IgD-negative memory B cell (primary cell): Measurements from ENCODE around the gene AKTIP. TPM values are rescaled to one million over a fixed set of nuclear protein-coding genes. Genes with fewer than 3 reads are reported as not detected.
"Not testable (repeated sequence)": the region's sequence is repeated elsewhere in the genome, so short reads cannot be mapped to it uniquely, and the experiment has no call there.

Experiments
- H3K27ac Mint-ChIP-seq, 3 donors: one replicate each; pipeline ENCODE4 v1.8.0; 2020 to 2022; ENCODE audit warnings: mild to moderate bottlenecking in 3 of 3, mixed read lengths in 3 of 3, moderate library complexity in 1 of 3
- H3K27me3 Mint-ChIP-seq: one replicate; pipeline ENCODE4 v1.8.0; 2021; ENCODE audit warnings: mixed read lengths
- H3K36me3 Mint-ChIP-seq: one replicate; pipeline ENCODE4 v1.8.0; 2020; ENCODE audit warnings: mild to moderate bottlenecking, mixed read lengths
- H3K4me1 Mint-ChIP-seq, 3 donors: one replicate each; pipeline ENCODE4 v1.8.0; 2020 to 2022; ENCODE audit warnings: mixed read lengths in 3 of 3, mild to moderate bottlenecking in 1 of 3
- H3K4me3 Mint-ChIP-seq, 4 donors: one replicate each; pipeline ENCODE4 v1.8.0; 2020 to 2022; ENCODE audit warnings: mild to moderate bottlenecking in 4 of 4, mixed read lengths in 4 of 4, moderate library complexity in 3 of 4
- H3K9me3 Mint-ChIP-seq, 3 donors: one replicate each; pipeline ENCODE4 v1.8.0; 2020 to 2021; ENCODE audit warnings: mixed read lengths in 3 of 3, mild to moderate bottlenecking in 1 of 3
- polyA plus RNA-seq: library from polyadenylated mRNA; unstranded; fragments of 300-500 nt; fragmentation: Illumina TruSeq; gene quantifications from one replicate; pipeline ENCODE4 v1.2.3, GENCODE V29; 2021

AKTIP gene
- polyA plus RNA-seq, 1 donor from 2014 or later: 16.8 TPM

DNA sequence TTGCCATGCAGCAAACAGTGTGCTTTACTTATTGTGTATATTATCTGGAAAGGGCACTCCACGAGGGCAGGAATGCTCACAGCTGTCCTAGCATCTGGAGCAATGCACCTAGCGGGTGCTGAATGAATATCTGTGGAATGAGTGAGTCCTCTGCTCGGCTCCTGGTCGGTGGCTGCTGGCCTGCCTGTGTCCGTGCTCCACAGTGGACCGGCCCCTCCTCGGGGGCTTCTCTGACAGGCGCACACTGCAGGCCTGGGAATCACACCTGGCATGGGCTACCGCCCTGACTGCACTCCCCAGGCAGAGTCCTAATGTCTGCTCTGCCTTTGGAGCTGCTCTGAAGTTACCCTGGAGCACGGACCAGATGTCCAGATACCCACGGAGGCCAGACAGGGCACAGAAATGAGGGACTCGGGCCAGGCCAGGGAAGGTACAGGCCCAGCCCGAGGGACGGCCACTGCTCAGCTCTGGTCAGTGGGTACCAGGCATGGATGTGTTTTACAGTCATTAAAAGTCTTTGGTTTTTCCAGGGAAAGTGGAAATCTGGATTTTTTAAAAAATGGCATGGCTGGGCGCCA is 21.1 kb upstream of the AKTIP start:
- H3K9me3 Mint-ChIP-seq: no peaks in the 10 kb centered on the region
- H3K4me1 Mint-ChIP-seq: peaks cover 10 to 20% (median 18%) of the 10 kb centered on the region in 3 donors
- peaks cover 2% of the 10 kb centered on the region for H3K36me3 Mint-ChIP-seq
- H3K27me3 Mint-ChIP-seq: no peaks in the 10 kb centered on the region
- no peak overlapping the region for H3K4me3 Mint-ChIP-seq
- peak overlapping the region in 1 of 3 donors; percentile 67 for H3K27ac Mint-ChIP-seq

DNA sequence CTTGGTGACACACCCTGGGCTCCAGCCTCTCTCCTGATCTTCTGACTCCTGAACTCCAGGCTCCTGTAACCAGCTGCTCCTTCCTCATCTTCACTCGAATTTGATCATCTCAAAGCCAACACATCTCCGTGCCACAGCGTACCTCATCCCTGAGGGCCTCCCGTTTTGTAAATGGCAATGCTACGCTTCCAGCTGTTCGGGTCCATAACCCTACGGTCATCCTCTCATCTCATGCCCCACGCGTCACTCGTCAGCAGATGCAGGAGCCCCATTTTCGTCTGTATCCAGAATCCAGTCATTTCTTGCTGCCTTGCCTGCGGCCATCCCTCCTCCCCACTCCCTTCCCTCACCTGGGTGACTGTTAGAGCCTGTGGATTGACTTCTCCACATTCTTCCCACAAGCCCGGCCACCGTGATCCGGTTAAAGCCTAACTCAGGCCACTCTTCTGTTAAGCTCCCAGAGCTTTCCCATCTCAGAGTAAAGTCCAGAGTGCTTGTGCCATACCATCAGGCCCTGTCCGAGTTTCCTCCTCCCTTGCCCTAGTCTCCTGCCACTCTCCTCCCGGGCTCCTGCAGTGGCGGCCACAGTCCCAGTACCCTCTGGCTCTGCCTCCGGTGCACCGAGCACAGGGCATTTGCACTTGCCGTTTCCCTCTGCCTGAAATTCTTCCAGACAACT is 20.3 kb upstream of the AKTIP start:
- H3K27me3 Mint-ChIP-seq: no peaks in the 10 kb centered on the region
- no peaks in the 10 kb centered on the region for H3K9me3 Mint-ChIP-seq
- H3K4me3 Mint-ChIP-seq: peak overlapping the region in 1 of 4 donors; percentile 26
- H3K27ac Mint-ChIP-seq: peak overlapping the region in 1 of 3 donors; percentile 67
- peaks cover 2% of the 10 kb centered on the region for H3K36me3 Mint-ChIP-seq
- peaks cover 18 to 28% (median 26%) of the 10 kb centered on the region in 3 donors for H3K4me1 Mint-ChIP-seq

DNA sequence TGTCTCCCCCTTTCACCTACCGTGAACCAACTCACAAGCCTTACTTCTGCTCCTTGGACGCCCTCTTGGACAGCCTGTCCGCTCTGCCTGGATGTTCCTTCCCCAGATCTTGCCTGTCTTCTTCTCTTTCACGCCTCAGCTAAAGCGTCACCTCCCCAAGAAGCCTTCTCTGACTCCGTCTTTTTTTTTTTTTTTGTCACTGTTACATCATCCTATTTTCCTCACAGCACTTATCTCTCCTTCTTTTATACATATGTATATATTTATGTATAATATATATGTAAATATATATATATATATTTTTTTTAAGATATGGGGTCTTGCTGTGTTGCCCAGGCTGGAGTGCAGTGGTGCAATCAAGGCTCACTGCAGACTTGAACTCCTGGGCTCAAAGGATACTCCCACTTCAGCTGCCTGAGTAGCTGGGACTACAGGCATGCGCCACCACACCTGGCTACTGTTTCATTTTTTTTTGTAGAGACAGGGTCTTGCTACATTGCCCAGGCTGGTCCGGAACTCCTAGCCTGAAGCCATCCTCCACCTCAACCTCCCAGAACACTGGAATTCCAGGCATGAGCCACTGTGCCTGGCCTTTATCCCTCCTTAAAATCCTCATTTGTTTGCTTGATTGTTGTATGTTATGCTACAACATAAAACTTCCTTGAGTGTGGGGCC is 16.5 kb upstream of the AKTIP start:
- H3K27me3 Mint-ChIP-seq: no peaks in the 10 kb centered on the region

DNA sequence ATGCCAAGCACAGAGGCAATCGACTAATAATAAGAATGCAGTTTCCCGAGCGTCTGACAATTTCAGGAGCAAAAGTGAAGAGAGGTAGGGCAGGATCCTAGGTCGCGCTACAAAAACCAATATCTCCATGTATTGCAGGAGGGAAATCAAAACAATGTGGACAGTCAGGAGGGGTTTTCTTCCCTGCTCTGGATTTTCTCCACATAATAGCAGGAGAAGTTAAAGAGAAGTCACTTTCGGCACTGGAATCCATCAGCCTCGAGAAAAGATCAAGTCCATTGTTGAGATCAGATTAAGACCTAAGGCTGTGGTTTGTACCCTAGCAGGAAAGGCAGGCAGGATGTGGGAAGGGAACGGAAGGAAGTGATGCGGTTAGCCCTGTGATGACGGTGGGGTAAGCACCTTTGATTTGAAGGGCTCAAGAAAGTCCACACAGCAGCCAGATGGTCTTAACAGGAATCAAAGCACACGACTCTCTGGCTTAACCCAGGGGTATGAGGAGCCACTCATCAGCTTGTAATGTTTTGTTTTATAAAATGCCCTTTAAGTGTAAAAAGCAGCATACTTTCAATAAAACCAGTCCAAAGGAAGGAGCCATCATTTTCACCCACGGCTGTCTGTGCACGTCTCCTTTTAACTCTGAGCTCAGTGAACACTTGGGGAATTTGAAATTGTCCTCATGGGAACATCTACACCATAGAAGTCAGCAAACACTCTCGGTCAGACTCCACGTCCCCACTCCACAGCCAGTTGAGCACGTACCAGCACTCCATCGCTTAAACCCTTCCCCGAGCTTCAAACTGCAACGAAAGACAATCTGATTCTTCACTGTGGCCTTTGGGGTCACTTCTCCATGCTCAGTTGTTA is 15.8 kb upstream of the AKTIP start:
- Mint-ChIP-seq H3K27ac (peak overlapping the region; percentile 47 to 100 (median 85)), H3K27me3 (no peaks in the 10 kb centered on the region), H3K4me3 (peak overlapping the region; percentile 37 to 97 (median 76)), H3K36me3 (peaks cover 4% of the 10 kb centered on the region), H3K9me3 (peaks cover 0 to 3% (median 2%) of the 10 kb centered on the region in 3 donors), H3K4me1 (peaks cover 31 to 37% (median 34%) of the 10 kb centered on the region in 3 donors)

More for the DNA sequence above, 16.5 kb upstream of the AKTIP start:
- Mint-ChIP-seq H3K27ac (peak overlapping the region; percentile 47 to 100 (median 85)), H3K4me3 (peak overlapping the region; percentile 37 to 97 (median 76)), H3K9me3 (peaks cover 0 to 2% (median under 1%) of the 10 kb centered on the region in 3 donors), H3K4me1 (peaks cover 28 to 37% (median 32%) of the 10 kb centered on the region in 3 donors), H3K36me3 (peaks cover 2% of the 10 kb centered on the region)

DNA sequence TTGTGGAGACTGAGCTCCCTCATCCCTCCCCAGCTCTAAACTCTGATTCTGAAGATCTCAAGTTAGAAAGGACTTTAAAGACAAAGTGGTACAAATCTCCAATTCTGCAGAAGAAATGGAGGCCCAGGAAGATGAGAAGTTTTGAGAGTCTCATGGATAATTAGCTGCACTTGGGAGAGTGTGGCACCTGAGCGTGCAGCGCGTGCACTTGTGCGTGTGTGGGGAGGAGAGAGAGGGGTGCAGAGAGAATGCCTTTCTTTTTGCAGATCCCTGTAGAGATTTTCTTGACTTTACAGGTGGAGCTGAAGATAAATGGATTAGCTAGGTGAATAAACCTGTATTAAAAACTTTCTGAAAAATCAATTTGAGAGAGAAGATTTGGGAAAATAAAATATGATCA is 14.8 kb upstream of the AKTIP start:
- Mint-ChIP-seq H3K27me3 (no peaks in the 10 kb centered on the region), H3K36me3 (peaks cover 4% of the 10 kb centered on the region), H3K27ac (peak overlapping the region in 2 of 3 donors; percentile 47 to 100), H3K4me3 (peak overlapping the region; percentile 5 to 97 (median 67)), H3K9me3 (peaks cover 0 to 3% (median 2%) of the 10 kb centered on the region in 3 donors), H3K4me1 (peaks cover 31 to 37% (median 31%) of the 10 kb centered on the region in 3 donors)

DNA sequence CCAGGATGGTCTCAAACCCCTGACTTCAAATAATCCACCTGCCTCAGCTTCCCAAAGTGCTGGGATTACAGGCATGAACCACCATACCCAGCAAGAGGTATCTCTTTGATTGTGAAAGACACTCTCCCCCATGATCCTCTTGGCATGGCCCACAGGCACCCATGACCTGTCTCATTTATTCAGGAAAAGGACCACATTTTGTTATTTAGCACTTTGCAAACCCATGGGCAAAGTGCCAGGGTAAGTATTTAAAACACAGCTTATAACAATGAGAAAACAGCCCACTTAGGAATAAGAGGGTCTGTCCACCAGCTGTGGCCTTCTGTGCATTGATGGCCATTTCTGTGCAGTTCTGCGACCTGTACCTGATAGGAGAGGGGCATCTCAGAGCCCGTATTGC is 12.8 kb upstream of the AKTIP start:
- Mint-ChIP-seq H3K9me3 (peaks cover 0 to 3% (median 2%) of the 10 kb centered on the region in 3 donors), H3K36me3 (peaks cover 4% of the 10 kb centered on the region), H3K27me3 (no peaks in the 10 kb centered on the region), H3K4me1 (peaks cover 31 to 37% (median 32%) of the 10 kb centered on the region in 3 donors), H3K4me3 (peak overlapping the region in 1 of 4 donors; percentile 84), H3K27ac (no peak overlapping the region)

DNA sequence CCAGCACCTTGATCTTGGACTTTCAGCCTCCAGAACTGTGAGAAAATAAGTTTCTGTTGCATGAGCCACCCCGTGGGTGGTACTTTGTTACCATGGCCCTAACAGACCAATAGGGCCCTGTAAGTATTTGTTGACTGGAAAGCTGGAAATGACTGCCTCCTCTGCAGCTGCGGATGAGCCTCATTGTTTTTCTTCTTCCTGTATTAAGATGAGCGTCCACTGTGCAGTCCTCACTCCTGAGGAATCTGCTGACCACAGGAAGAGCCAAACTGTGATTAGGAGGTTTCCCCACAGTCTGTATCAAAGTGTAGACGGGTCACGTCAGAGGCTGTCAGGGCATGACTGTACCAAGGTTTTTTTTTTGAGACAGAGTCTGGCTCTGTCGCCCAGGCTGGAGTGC is 12.2 kb upstream of the AKTIP start:
- peaks cover 0 to 3% (median 2%) of the 10 kb centered on the region in 3 donors for H3K9me3 Mint-ChIP-seq
- H3K4me3 Mint-ChIP-seq: no peak overlapping the region
- H3K27ac Mint-ChIP-seq: no peak overlapping the region
- H3K36me3 Mint-ChIP-seq: peaks cover 4% of the 10 kb centered on the region
- H3K27me3 Mint-ChIP-seq: no peaks in the 10 kb centered on the region
- H3K4me1 Mint-ChIP-seq: peaks cover 31 to 41% (median 38%) of the 10 kb centered on the region in 3 donors

DNA sequence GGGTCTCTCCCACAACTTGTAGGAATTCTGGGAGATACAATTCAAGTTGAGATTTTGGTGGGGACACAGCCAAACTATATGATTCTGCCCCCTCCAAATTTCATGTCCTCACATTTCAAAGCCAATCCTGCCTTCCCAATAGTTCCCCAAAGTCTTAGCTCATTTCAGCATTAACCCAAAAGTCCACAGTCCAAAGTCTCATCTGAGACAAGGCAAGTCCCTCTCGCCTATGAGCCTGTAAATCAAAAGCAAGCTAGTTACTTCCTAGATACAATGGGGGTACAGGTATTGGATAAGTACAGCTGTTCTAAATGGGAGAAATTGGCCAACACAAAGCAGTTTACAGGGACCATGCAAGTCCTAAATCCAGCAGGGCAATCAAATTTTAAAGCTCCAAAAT is 9.8 kb upstream of the AKTIP start:
- peaks cover 14 to 24% (median 16%) of the 10 kb centered on the region in 3 donors for H3K4me1 Mint-ChIP-seq
- not testable (repeated sequence) for H3K27me3 Mint-ChIP-seq, H3K36me3 Mint-ChIP-seq, H3K9me3 Mint-ChIP-seq
- H3K4me3 Mint-ChIP-seq: peak overlapping the region in 1 of 4 donors; percentile 47
- H3K27ac Mint-ChIP-seq: peak overlapping the region in 1 of 3 donors; percentile 62

DNA sequence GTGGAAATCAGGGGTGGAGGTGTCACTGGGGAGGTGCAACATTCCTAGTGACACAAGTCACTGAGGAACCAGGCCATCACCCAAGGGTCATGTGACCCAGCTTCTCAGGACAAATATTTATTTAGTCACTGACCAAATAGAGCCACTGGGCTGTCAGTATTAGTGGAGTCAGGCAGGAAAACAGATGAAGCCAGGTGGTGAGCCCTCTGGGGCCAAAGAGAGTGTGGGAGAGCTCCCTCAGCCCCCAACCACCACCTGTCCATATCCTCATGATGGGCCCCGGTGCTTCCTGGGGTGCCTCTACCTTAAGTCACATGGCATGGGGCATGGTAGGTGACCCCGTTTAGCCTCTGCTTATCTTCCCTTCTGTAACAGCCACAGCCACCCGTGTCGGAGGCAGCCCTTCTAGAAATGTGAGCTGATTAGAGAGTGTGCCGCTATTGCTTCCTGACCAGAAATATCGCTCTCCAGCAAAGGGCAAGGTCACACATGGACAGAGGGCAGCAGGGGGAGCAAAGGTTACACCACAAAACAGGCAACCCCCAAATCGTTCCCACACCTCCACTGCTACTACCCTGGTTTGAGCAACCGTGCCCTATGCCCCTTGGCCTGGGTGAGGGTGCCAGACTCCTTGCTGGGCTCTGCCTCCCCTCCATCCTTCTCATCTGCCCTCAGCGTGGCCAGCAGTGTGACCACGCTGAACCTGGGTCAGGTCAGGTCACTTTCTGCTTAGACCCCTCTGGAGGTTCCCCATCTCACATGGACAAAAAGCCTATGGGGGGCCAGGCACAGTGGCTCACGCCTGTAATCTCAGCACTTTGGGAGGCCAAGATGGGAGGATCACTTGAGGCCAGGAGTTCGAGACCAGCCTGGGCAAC is 8.6 kb upstream of the AKTIP start:
- Mint-ChIP-seq H3K4me1 (peaks cover 9 to 15% (median 11%) of the 10 kb centered on the region in 3 donors), H3K9me3 (peaks cover 0 to 3% (median 2%) of the 10 kb centered on the region in 3 donors), H3K36me3 (peaks cover 2% of the 10 kb centered on the region), H3K27me3 (no peaks in the 10 kb centered on the region), H3K27ac (no peak overlapping the region), H3K4me3 (peak overlapping the region in 1 of 4 donors; percentile 79)

DNA sequence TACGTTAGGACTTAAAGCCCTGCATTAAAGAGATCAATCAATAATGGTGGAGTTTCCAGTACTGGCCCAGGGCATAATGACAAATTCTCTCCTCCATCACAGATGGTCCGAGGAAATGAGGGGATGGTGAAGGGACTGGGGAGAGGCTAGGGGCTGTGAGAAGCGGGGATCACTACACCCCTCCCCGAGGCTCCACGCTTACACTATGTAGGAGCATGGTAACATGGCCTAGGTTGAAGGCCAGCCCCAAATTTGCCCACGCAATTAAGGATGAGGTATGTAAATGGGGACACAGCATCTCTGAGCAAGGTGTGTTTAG is 8.0 kb upstream of the AKTIP start:
- Mint-ChIP-seq H3K4me1 (peaks cover 6 to 15% (median 11%) of the 10 kb centered on the region in 3 donors), H3K9me3 (peaks cover 0 to 3% (median 2%) of the 10 kb centered on the region in 3 donors), H3K27me3 (no peaks in the 10 kb centered on the region), H3K27ac (no peak overlapping the region), H3K36me3 (peaks cover 2% of the 10 kb centered on the region), H3K4me3 (peak overlapping the region in 2 of 4 donors; percentile 43 to 79)

DNA sequence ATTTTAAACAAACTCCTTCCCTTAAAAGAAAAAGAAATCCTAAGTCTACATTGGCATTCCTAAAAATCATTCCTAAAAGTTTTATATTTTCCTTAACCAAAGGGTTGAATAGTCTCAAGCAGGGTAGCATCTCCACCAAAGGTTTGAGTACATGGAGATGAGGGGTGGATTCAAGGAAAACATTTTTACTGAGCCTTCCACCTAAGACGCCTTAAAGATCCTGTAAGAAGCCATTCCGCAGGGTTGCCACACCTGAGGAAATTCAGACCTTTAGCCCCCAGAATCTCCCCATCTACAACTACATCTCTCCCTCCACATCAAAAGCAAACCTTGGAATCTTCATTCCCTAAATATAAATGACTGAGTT is 7.7 kb upstream of the AKTIP start:
- Mint-ChIP-seq H3K27ac (peak overlapping the region in 1 of 3 donors; percentile 70), H3K27me3 (no peaks in the 10 kb centered on the region)

DNA sequence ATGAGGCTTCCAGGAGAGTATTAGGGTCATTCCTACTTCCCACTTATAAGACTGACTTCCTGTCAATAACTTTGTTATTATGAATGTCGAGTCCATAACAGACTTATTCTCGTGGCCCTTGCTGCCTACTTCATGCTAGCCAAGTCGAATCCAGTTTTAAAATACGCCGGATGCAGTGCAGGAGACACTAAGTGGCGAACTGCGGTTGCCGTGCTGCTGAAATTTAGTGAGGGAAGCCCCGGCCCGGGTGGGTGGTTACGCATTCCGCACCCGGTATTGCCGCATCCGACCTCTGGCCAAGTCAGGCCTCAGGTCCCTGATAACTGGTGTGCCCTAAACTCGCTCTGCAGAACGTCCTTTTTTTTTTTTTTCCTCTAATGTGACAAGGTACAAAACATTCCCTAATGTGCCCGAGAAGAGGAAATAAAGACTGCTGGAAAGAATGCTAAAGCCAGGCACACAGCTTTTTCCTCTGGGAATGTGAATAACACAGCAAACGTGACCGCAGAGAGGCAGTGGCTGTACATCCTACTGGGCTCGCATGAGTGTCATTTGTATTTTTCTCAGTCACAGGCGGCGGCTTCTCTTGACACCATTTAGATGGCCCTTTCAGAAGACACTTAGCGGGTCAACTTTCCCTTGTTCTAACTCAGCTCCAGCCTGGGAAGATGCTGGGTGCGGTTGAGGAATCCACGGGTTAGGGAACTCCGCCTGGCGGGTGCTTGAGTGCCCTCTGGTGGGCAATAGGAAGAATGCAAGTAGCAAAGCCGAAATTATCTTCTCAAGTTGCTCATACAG is 7.1 kb upstream of the AKTIP start:
- Mint-ChIP-seq H3K36me3 (peaks cover 2% of the 10 kb centered on the region), H3K4me1 (peaks cover 6 to 12% (median 11%) of the 10 kb centered on the region in 3 donors), H3K27ac (peak overlapping the region in 2 of 3 donors; percentile 53 to 70), H3K9me3 (peaks cover 0 to 3% (median 0%) of the 10 kb centered on the region in 3 donors), H3K27me3 (no peaks in the 10 kb centered on the region), H3K4me3 (peak overlapping the region; percentile 65 to 79 (median 72))

More for the DNA sequence above, 7.7 kb upstream of the AKTIP start:
- H3K4me3 Mint-ChIP-seq: peak overlapping the region in 2 of 4 donors; percentile 72 to 79
- peaks cover 0 to 3% (median under 1%) of the 10 kb centered on the region in 3 donors for H3K9me3 Mint-ChIP-seq
- H3K4me1 Mint-ChIP-seq: peaks cover 3 to 12% (median 11%) of the 10 kb centered on the region in 3 donors
- H3K36me3 Mint-ChIP-seq: peaks cover 2% of the 10 kb centered on the region
